Mesodermal cell (in vitro differentiated cells): ENCODE measurements around the gene TMEM185A.
"Not testable (repeated sequence)": the region's sequence is repeated elsewhere in the genome, so short reads cannot be mapped to it uniquely, and the experiment has no call there.

Experiments used
- H3K27ac ChIP-seq: 2 replicates; pipeline ENCODE4 v1.7.0; 2013; ENCODE audit warnings: mild to moderate bottlenecking, low read depth, low read length, moderate library complexity; ENCODE audit not compliant: severe bottlenecking
- H3K36me3 ChIP-seq: 2 replicates; pipeline ENCODE4 v1.7.1; 2013; ENCODE audit warnings: mild to moderate bottlenecking, low read length, moderate library complexity; ENCODE audit not compliant: control insufficient read depth, insufficient read depth
- H3K4me1 ChIP-seq: one replicate; pipeline ENCODE4 v1.7.1; 2013; ENCODE audit warnings: mild to moderate bottlenecking, low read length; ENCODE audit not compliant: insufficient read depth, control insufficient read depth, poor library complexity, severe bottlenecking
- H3K4me3 ChIP-seq: 2 replicates; pipeline ENCODE4 v1.7.0; 2013; ENCODE audit warnings: low read length, control low read depth, mild to moderate bottlenecking; ENCODE audit not compliant: insufficient read depth, poor library complexity, severe bottlenecking; ENCODE audit errors: extremely low read depth
- H3K9me3 ChIP-seq: 2 replicates; pipeline ENCODE4 v1.7.1; 2013; ENCODE audit warnings: mild to moderate bottlenecking, low read length, moderate library complexity; ENCODE audit not compliant: control insufficient read depth
- WGBS, 2 experiments: methylation state at CpG; one replicate each; pipeline ENCODE4 v1.1.5; 2013; ENCODE audit warnings: missing lambda C conversion rate in 2 of 2; ENCODE audit not compliant: insufficient coverage in 2 of 2; 5-methylcytosine and 5-hydroxymethylcytosine counted together

TMEM185A gene

DNA sequence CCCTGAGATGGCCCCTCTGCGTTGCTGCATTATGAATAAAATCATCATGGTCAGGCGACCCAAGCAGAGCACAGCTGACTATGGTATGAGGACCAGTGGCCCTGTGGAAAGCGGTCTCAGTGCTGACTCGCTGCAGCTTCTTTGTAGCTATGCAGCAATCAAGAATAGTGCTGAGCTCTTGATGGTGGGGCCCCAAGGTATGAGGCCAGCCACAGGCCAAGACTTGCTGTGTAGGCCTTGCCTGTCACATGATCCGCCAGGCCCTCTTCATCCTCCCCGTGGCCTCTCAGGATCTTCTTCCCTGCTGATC, 79.7 kb downstream of the TMEM185A start:
- not testable (repeated sequence) for H3K36me3 ChIP-seq
- no CpG with 5 or more reads among the region's 6 CpGs for whole genome bisulfite sequencing, 2 experiments

DNA sequence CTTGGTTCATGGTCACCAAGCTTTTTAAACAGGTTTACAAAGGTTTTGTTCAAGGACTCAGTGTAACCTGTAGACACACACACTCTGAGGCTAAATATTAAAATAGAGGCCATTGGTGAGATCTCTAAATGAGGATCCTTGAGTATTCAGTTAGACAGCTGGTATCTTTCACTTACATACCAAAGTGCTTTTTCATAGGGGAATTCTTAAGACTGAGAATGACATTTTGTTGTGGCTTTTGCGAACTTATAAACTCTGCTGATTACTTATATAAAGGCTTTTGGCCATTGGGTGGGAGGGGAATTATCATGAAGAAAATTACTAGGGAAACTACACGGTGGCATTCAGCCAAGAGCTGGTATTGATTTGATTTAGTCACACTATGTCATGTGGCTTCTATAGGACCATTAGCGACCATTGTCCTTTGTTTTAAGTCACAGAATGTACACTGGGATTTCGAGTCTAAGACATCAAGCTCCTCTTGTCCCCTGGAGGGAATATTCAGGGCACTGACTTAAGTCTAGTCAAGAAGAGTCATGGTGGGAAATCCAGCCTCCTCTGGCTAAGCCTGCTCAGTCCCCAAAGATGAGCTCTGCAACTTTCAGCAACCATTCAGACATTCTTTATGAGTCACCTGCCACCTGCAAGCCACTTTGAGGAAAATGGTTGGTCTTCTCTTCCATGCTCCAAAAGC, 80.2 kb downstream of the TMEM185A start:
- not testable (repeated sequence) for H3K36me3 ChIP-seq, H3K27ac ChIP-seq, H3K4me3 ChIP-seq, H3K4me1 ChIP-seq, H3K9me3 ChIP-seq
- no CpG with 5 or more reads among the region's 4 CpGs for WGBS, 2 experiments

More for the DNA sequence above, 79.7 kb downstream of the TMEM185A start:
- H3K9me3 ChIP-seq, H3K27ac ChIP-seq, H3K4me3 ChIP-seq, H3K4me1 ChIP-seq: not testable (repeated sequence)

DNA sequence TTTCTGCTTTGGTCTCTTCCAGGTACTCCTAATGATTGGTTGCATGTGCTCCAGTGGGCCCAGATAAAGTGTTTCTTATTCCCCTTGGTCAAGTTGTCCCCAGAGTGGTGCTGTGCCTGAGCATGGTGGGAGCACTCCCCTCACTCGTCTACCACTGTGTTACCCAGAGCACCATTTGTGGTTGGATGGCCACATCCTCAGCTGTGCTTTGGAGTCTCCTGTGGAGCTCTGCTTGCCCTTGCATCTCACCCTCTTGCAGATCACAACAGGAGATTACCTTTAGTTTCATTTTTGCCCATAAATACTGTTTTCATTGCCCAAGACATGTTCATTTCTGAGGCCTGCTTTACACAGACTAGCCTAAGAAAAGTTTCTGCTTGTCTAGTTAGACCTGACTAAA, 81.1 kb downstream of the TMEM185A start:
- not testable (repeated sequence) for H3K27ac ChIP-seq, H3K4me1 ChIP-seq, H3K9me3 ChIP-seq, H3K36me3 ChIP-seq, H3K4me3 ChIP-seq
- no CpG with 5 or more reads among the region's 1 CpG for WGBS, 2 experiments

DNA sequence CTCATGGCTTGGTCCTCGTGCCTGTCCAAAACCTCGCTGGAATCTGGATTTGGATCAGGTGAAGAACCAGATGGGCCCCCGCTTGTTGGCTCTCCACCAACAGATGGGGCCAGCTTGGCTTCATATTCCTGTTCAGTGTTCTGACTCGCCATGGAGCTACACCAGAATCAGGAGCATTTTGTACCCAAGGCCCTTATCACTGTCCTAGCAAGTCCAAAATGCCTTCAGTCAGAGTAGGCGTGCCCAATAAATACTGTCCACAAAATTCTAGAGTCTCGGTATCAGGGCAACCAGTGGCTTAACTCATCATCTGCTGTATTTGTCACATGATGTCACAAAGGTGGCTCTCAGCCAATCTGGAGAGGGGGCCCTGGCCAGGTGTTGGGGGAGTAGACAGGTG, 81.9 kb downstream of the TMEM185A start, which contains the start of gene HSFX3:
TSS of gene HSFX3 (minus strand) at position 224 of the 400 bp plus-strand sequence. CDS start at position 152, 72 bp downstream.
- no CpG with 5 or more reads among the region's 6 CpGs for WGBS, 2 experiments
- H3K36me3 ChIP-seq, H3K9me3 ChIP-seq, H3K27ac ChIP-seq, H3K4me1 ChIP-seq, H3K4me3 ChIP-seq: not testable (repeated sequence)

DNA sequence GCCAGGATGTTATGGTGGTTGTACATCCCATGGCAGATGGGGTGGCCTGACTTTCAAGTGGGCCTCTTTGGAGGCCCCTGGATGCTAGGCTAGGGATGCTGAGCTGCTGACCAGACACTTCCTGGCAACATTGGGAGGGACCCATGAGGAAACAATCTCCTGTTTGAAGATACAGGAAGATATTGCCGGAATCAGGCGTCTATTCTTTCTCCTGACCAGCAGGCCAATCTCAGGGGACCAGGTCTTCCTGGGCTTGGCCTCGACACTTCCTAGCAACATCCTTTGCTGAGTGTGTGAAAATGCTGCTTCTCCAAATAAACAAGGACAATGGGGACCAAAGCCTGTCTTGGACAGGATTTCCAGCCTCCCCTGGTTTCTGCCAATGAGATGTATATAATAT, 83.8 kb downstream of the TMEM185A start:
- H3K9me3 ChIP-seq, H3K4me1 ChIP-seq, H3K27ac ChIP-seq, H3K36me3 ChIP-seq, H3K4me3 ChIP-seq: not testable (repeated sequence)
- WGBS, 2 experiments, result no CpG with 5 or more reads among the region's 3 CpGs

DNA sequence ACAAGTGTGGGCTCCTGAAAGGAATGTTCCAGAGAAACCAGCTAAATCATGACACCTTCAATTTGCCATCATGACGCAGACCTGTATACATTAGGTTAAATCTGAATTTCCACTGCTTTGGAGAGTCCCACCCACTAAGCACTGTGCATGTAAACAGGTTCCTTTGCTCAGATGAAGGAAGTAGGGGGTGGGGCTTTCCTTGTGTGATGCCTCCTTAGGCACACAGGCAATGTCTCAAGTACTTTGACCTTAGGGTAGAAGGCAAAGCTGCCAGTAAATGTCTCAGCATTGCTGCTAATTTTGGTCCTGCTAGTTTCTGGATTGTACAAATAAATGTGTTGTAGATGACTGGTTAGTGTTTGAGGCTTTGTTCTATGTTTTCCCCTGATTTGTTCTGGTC, 84.6 kb downstream of the TMEM185A start:
- WGBS, 2 experiments, result no CpG with 5 or more reads among the region's 1 CpG
- H3K4me3 ChIP-seq, H3K36me3 ChIP-seq, H3K9me3 ChIP-seq, H3K4me1 ChIP-seq, H3K27ac ChIP-seq: not testable (repeated sequence)
